Naive thymus-derived CD4-positive, alpha-beta T cell (primary cell): ENCODE measurements around the gene S100A14. TPM values are rescaled to one million over a fixed set of nuclear protein-coding genes. Genes with fewer than 3 reads are reported as not detected.

Source experiments
- ATAC-seq: fragments of 150-1000 bp; cut with Tn5 transposase; 2 replicates; pipeline ENCODE4 v1.10.0; 2021; ENCODE audit warnings: mild to moderate bottlenecking, moderate library complexity
- CTCF ChIA-PET: fragments of 350-600 bp; sonication (Branson Sonifier 250); formaldehyde crosslinking; loops from one replicate; lab custom pipeline; 2021; ENCODE audit warnings: antibody characterized with exemption; lab: Charles Lee
- POLR2A ChIA-PET: fragments of 350-600 bp; sonication (Branson Sonifier 250); formaldehyde crosslinking; loops from one replicate; lab custom pipeline; 2021; ENCODE audit warnings: antibody characterized with exemption, inconsistent platforms; lab: Charles Lee
- DNase-seq, 9 donors: peaks; one replicate each; pipeline versions ENCODE4 v3.0.0 to v3.0.0-alpha.2; 2020 to 2022; ENCODE audit warnings: mixed read lengths in 1 of 9
- H3K27ac ChIP-seq: one replicate; pipeline ENCODE4 v1.7.0; 2013; ENCODE audit warnings: mild to moderate bottlenecking, low read depth, low read length, moderate library complexity
- H3K27me3 ChIP-seq, 2 donors: one replicate each; pipeline ENCODE4 v1.7.0; 2013; ENCODE audit warnings: low read length in 2 of 2, mild to moderate bottlenecking in 2 of 2, moderate library complexity in 2 of 2; ENCODE audit not compliant: control insufficient read depth in 2 of 2, insufficient read depth in 2 of 2
- H3K36me3 ChIP-seq, 3 experiments: 1 replicate in 2 of 3; 2 replicates in 1 of 3; pipeline ENCODE4 v1.7.0; 2013; ENCODE audit warnings: low read length in 3 of 3, mild to moderate bottlenecking in 3 of 3, moderate library complexity in 1 of 3; ENCODE audit not compliant: insufficient read depth in 3 of 3, control insufficient read depth in 2 of 3
- H3K4me1 ChIP-seq, 2 donors: one replicate each; pipeline ENCODE4 v1.7.0; 2013; ENCODE audit warnings: low read length in 2 of 2, mild to moderate bottlenecking in 2 of 2, moderate library complexity in 1 of 2; ENCODE audit not compliant: control insufficient read depth in 2 of 2, insufficient read depth in 2 of 2
- H3K4me3 ChIP-seq: 2 replicates; pipeline ENCODE4 v1.7.0; 2013; ENCODE audit warnings: mild to moderate bottlenecking, low read length
- H3K9me3 ChIP-seq, 3 experiments: 1 replicate in 2 of 3; 2 replicates in 1 of 3; pipeline ENCODE4 v1.7.0; 2013; ENCODE audit warnings: low read length in 3 of 3; ENCODE audit not compliant: control insufficient read depth in 2 of 3
- H3K27ac Mint-ChIP-seq, 9 donors: one replicate each; pipeline ENCODE4 v1.8.0; 2020 to 2022; ENCODE audit warnings: mixed read lengths in 9 of 9, mild to moderate bottlenecking in 8 of 9, moderate library complexity in 5 of 9, inconsistent platforms in 2 of 9
- H3K27me3 Mint-ChIP-seq, 5 donors: one replicate each; pipeline ENCODE4 v1.8.0; 2021 to 2022; ENCODE audit warnings: mixed read lengths in 5 of 5, mild to moderate bottlenecking in 1 of 5
- H3K36me3 Mint-ChIP-seq, 5 donors: one replicate each; pipeline ENCODE4 v1.8.0; 2020 to 2022; ENCODE audit warnings: mixed read lengths in 5 of 5, mild to moderate bottlenecking in 3 of 5, inconsistent platforms in 1 of 5
- H3K4me1 Mint-ChIP-seq, 7 donors: one replicate each; pipeline ENCODE4 v1.8.0; 2020 to 2022; ENCODE audit warnings: mixed read lengths in 7 of 7, mild to moderate bottlenecking in 3 of 7, inconsistent platforms in 1 of 7
- H3K4me3 Mint-ChIP-seq, 10 donors: one replicate each; pipeline ENCODE4 v1.8.0; 2020 to 2022; ENCODE audit warnings: mild to moderate bottlenecking in 10 of 10, mixed read lengths in 10 of 10, moderate library complexity in 6 of 10, inconsistent platforms in 2 of 10
- H3K9me3 Mint-ChIP-seq, 11 donors: one replicate each; pipeline ENCODE4 v1.8.0; 2020 to 2022; ENCODE audit warnings: mixed read lengths in 11 of 11, mild to moderate bottlenecking in 4 of 11, inconsistent platforms in 1 of 11, moderate library complexity in 1 of 11
- intact Hi-C, 2 donors: fragments of 100-400 bp; cut with micrococcal nuclease; formaldehyde crosslinking; loops; one replicate each; pipeline ENCODE4 v1.15.1; 2023
- polyA plus RNA-seq, 2 donors: library from polyadenylated mRNA; unstranded; fragments of 300-500 nt; fragmentation: Illumina TruSeq; gene quantifications; one replicate each; pipeline ENCODE4 v1.2.3, GENCODE V29; 2021
- total RNA-seq, 6 experiments: library from RNA in 5 of 6; stranded (reverse) in 5 of 6; gene quantifications; 1 replicate in 5 of 6; 2 replicates in 1 of 6; pipeline ENCODE4 v1.2.3 and lab custom pipeline; 2021 to 2026

S100A14 gene
- total and polyA plus RNA-seq, 7 experiments from 2014 or later, result not detected

- ChIA-PET CTCF (interaction anchor here (0.9 to 7.0 kb wide), 3 partner anchors 14 to 61 kb away, joined by 3 to 139 read pairs (median 119); partner anchors contain the start of gene S100A6), POLR2A (interaction anchor here (1.3 to 3.7 kb wide), 2 partner anchors 37 to 58 kb away, joined by 3 to 58 read pairs; partner anchors contain the start of gene S100A6)
- Histone ChIP-seq H3K4me1 (peaks cover 11% of the 10 kb centered on the region in 2 donors), H3K27ac (no peak overlapping the region), H3K9me3 (no peaks in the 10 kb centered on the region), H3K36me3 (no peaks in the 10 kb centered on the region), H3K27me3 (no peaks in the 10 kb centered on the region), H3K4me3 (no peak overlapping the region)
- Mint-ChIP-seq H3K36me3 (no peaks in the 10 kb centered on the region), H3K4me1 (peaks cover 22 to 35% (median 29%) of the 10 kb centered on the region in 7 donors), H3K27ac (no peak overlapping the region), H3K4me3 (no peak overlapping the region), H3K27me3 (peaks cover 0 to 8% (median 0%) of the 10 kb centered on the region in 5 donors), H3K9me3 (no peaks in the 10 kb centered on the region)
- intact Hi-C loops, result loop anchor here in 1 of 2 donors (10.0 kb wide), 1 partner anchor 236 kb away; no protein-coding TSS in a partner anchor
- ATAC-seq (no peak), DNase-seq (no peak)
These were observed 45.3 kb downstream of the S100A14 start for GRCh38 chr1:153570874-153571273.

GRCh38 chr1:153569465-153569864 lies 46.7 kb downstream of the S100A14 start:
- ChIA-PET POLR2A (interaction anchor here (1.5 to 3.7 kb wide), 2 partner anchors 25 to 35 kb away, joined by 3 to 58 read pairs; partner anchors contain the start of gene S100A6), CTCF (interaction anchor here (2.6 to 7.0 kb wide), 3 partner anchors 25 to 60 kb away, joined by 27 to 139 read pairs (median 119); partner anchors contain the start of genes S100A4 and S100A6)
- Histone ChIP-seq H3K27ac (no peak overlapping the region), H3K36me3 (no peaks in the 10 kb centered on the region), H3K27me3 (no peaks in the 10 kb centered on the region), H3K9me3 (no peaks in the 10 kb centered on the region), H3K4me3 (no peak overlapping the region), H3K4me1 (peaks cover 12 to 13% of the 10 kb centered on the region in 2 donors)
- H3K27me3 Mint-ChIP-seq, result peaks cover 0 to 8% (median 0%) of the 10 kb centered on the region in 5 donors
- peak overlapping the region in 1 of 9 donors; percentile 53 for H3K27ac Mint-ChIP-seq
- peaks cover 25 to 41% (median 32%) of the 10 kb centered on the region in 7 donors for H3K4me1 Mint-ChIP-seq
- intact Hi-C loops, result loop anchor here (5.0 kb wide), 2 partner anchors 48 to 178 kb away; partner anchors contain the start of gene S100A14 (in 1 of the 2)
- H3K4me3 Mint-ChIP-seq, result peak overlapping the region in 2 of 10 donors; percentile 34 to 54
- H3K36me3 Mint-ChIP-seq, result no peaks in the 10 kb centered on the region
- ATAC-seq (no peak), DNase-seq (no peak)
- H3K9me3 Mint-ChIP-seq, result no peaks in the 10 kb centered on the region

- Mint-ChIP-seq H3K9me3 (no peaks in the 10 kb centered on the region), H3K4me1 (peaks cover 25 to 41% (median 32%) of the 10 kb centered on the region in 7 donors), H3K36me3 (no peaks in the 10 kb centered on the region), H3K27ac (peak overlapping the region in 8 of 9 donors; percentile 6 to 90 (median 66)), H3K4me3 (peak overlapping the region; percentile 54 to 84 (median 72)), H3K27me3 (peaks cover 0 to 8% (median 0%) of the 10 kb centered on the region in 5 donors)
- no peaks in the 10 kb centered on the region for H3K27me3 ChIP-seq
- no peaks in the 10 kb centered on the region for H3K36me3 ChIP-seq
- H3K4me3 ChIP-seq, result peak overlapping the region; percentile 26
- H3K9me3 ChIP-seq, result no peaks in the 10 kb centered on the region
- DNase-seq, result peak; percentile 61 to 82 (median 70)
- ChIA-PET POLR2A (interaction anchor here (0.6 to 3.7 kb wide), 6 partner anchors 23 to 58 kb away, joined by 3 to 58 read pairs (median 4); partner anchors contain the start of genes S100A4 and S100A6), CTCF (interaction anchor here (0.6 to 7.0 kb wide), 15 partner anchors 9 to 59 kb away, joined by 3 to 139 read pairs (median 4); partner anchors contain the start of genes S100A4, S100A5 and S100A6)
- no peak overlapping the region for H3K27ac ChIP-seq
- peaks cover 12 to 13% of the 10 kb centered on the region in 2 donors for H3K4me1 ChIP-seq
- intact Hi-C loops, result loop anchor here (1.0 to 5.0 kb wide), 7 partner anchors 23 to 179 kb away; partner anchors contain the start of genes S100A4 (in 2 of the 2), S100A14 (in 1 of the 2) and SNAPIN (in 1 of the 2)
- ATAC-seq, result peak; percentile 50
These were observed 47.6 kb downstream of the S100A14 start for GRCh38 chr1:153568367-153569099.

GRCh38 chr1:153567621-153568366 lies 48.3 kb downstream of the S100A14 start:
- Histone ChIP-seq H3K36me3 (no peaks in the 10 kb centered on the region), H3K9me3 (no peaks in the 10 kb centered on the region), H3K4me1 (peaks cover 12 to 13% of the 10 kb centered on the region in 2 donors), H3K27me3 (no peaks in the 10 kb centered on the region), H3K4me3 (no peak overlapping the region), H3K27ac (no peak overlapping the region)
- ATAC-seq (no peak), DNase-seq (peak in 1 of 9 donors; percentile 50)
- intact Hi-C loops, result loop anchor here (1.0 to 5.0 kb wide), 7 partner anchors 22 to 180 kb away; partner anchors contain the start of genes S100A4 (in 2 of the 2), S100A14 (in 1 of the 2) and SNAPIN (in 1 of the 2)
- CTCF ChIA-PET, result interaction anchor here (0.6 to 7.0 kb wide), 16 partner anchors 8 to 81 kb away, joined by 3 to 139 read pairs (median 4); partner anchors contain the start of genes S100A4, S100A5 and S100A6
- Mint-ChIP-seq H3K9me3 (no peaks in the 10 kb centered on the region), H3K4me3 (peak overlapping the region in 6 of 10 donors; percentile 16 to 82 (median 66)), H3K4me1 (peaks cover 25 to 36% (median 30%) of the 10 kb centered on the region in 7 donors), H3K36me3 (no peaks in the 10 kb centered on the region), H3K27me3 (peaks cover 0 to 8% (median 0%) of the 10 kb centered on the region in 5 donors), H3K27ac (peak overlapping the region in 5 of 9 donors; percentile 13 to 90 (median 69))
- POLR2A ChIA-PET, result interaction anchor here (0.9 to 3.7 kb wide), 4 partner anchors 22 to 57 kb away, joined by 4 to 58 read pairs (median 5); partner anchors contain the start of genes S100A4 and S100A6

GRCh38 chr1:153566414-153567371 lies 49.4 kb downstream of the S100A14 start:
- H3K36me3 ChIP-seq, result no peaks in the 10 kb centered on the region
- H3K4me1 Mint-ChIP-seq, result peaks cover 25 to 32% (median 28%) of the 10 kb centered on the region in 7 donors
- peak overlapping the region in 5 of 9 donors; percentile 9 to 92 (median 87) for H3K27ac Mint-ChIP-seq
- H3K4me3 Mint-ChIP-seq, result peak overlapping the region in 3 of 10 donors; percentile 16 to 57 (median 56)
- ChIA-PET POLR2A (interaction anchor here (0.7 to 2.0 kb wide), 5 partner anchors 18 to 34 kb away, joined by 3 to 16 read pairs (median 9); partner anchors contain the start of genes S100A5 and S100A6), CTCF (interaction anchor here (0.6 to 4.1 kb wide), 5 partner anchors 22 to 358 kb away, joined by 4 to 31 read pairs (median 5); no protein-coding TSS in a partner anchor)
- H3K27me3 ChIP-seq, result no peaks in the 10 kb centered on the region
- no peaks in the 10 kb centered on the region for H3K36me3 Mint-ChIP-seq
- H3K9me3 Mint-ChIP-seq, result no peaks in the 10 kb centered on the region
- H3K9me3 ChIP-seq, result no peaks in the 10 kb centered on the region
- H3K27ac ChIP-seq, result peak overlapping the region; percentile 17
- no peak overlapping the region for H3K4me3 ChIP-seq
- DNase-seq, result peak in 3 of 9 donors; percentile 38 to 82 (median 44)
- peak; percentile 88 for ATAC-seq
- intact Hi-C loops, result loop anchor here (5.0 kb wide), 2 partner anchors 51 to 181 kb away; partner anchors contain the start of gene S100A14 (in 1 of the 2)
- peaks cover 12 to 13% of the 10 kb centered on the region in 2 donors for H3K4me1 ChIP-seq
- H3K27me3 Mint-ChIP-seq, result peaks cover 0 to 6% (median 0%) of the 10 kb centered on the region in 5 donors
